ACC112 (cell line): ENCODE data around the gene ANKS1B.
"Not testable (repeated sequence)": the region's sequence is repeated elsewhere in the genome, so short reads cannot be mapped to it uniquely, and the experiment has no call there.

ENCODE experiments used
- H2AFZ ChIP-seq: fragments of 200-600 bp; sonication (generic); one replicate; pipeline ENCODE4 v1.6.0; 2017; ENCODE audit warnings: antibody characterized with exemption, low read length; ENCODE audit not compliant: unreplicated experiment
- H3K27ac ChIP-seq: fragments of 200-600 bp; sonication (generic); 2 replicates; pipeline ENCODE4 v1.5.1; 2014; ENCODE audit warnings: low read depth, mild to moderate bottlenecking, antibody characterized with exemption, low read length, moderate library complexity
- H3K27me3 ChIP-seq: fragments of 200-600 bp; sonication (generic); 2 replicates; pipeline ENCODE4 v1.6.1; 2014; ENCODE audit warnings: mild to moderate bottlenecking, antibody characterized with exemption, low read length, moderate library complexity, mixed read lengths; ENCODE audit not compliant: insufficient read depth
- H3K36me3 ChIP-seq: fragments of 200-600 bp; sonication (generic); 2 replicates; pipeline ENCODE4 v1.6.1; 2016; ENCODE audit warnings: mild to moderate bottlenecking, antibody characterized with exemption, low read length, moderate library complexity, mixed read lengths; ENCODE audit not compliant: insufficient read depth
- H3K4me1 ChIP-seq: fragments of 200-600 bp; sonication (generic); one replicate; pipeline ENCODE4 v1.6.1; 2016; ENCODE audit warnings: low read length, mixed read lengths; ENCODE audit not compliant: insufficient read depth, unreplicated experiment, control insufficient read depth
- H3K4me3 ChIP-seq: fragments of 200-600 bp; sonication (generic); 2 replicates; pipeline ENCODE4 v1.5.1; 2014; ENCODE audit warnings: mild to moderate bottlenecking, low read depth, low read length
- H3K79me2 ChIP-seq: fragments of 200-600 bp; sonication (generic); one replicate; pipeline ENCODE4 v1.6.0; 2016; ENCODE audit warnings: low read length; ENCODE audit not compliant: control insufficient read depth, unreplicated experiment, insufficient read depth

The ANKS1B gene

GRCh38 chr12:99721715-99722275, 262.9 kb downstream of the ANKS1B start:
- Histone ChIP-seq H3K36me3 (no peaks in the 10 kb centered on the region), H3K27ac (no peak overlapping the region), H3K79me2 (no peaks in the 10 kb centered on the region), H3K4me1 (no peaks in the 10 kb centered on the region), H3K4me3 (no peak overlapping the region), H3K27me3 (no peaks in the 10 kb centered on the region), H2AFZ (no peak overlapping the region)

DNA sequence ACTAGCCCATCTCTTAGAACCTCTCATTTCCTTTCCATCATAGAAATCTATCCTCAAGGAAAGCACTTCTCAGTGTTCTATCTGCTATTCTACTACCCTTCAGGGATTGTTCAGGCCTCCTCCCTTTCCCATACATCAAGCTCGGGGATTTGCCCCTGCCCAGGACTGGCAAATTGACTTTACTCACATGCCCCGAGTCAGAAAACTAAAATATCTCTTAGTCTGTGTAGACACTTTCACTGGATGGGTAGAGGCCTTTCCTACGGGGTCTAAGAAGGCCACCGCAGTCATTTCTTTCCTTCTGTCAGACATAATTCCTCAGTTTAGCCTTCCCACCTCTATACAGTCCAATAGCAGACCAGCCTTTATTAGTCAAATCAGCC, 264.7 kb downstream of the ANKS1B start:
- not testable (repeated sequence) for H3K36me3 ChIP-seq, H3K27ac ChIP-seq, H3K4me1 ChIP-seq, H3K79me2 ChIP-seq, H3K27me3 ChIP-seq, H3K4me3 ChIP-seq, H2AFZ ChIP-seq

- H3K27ac ChIP-seq, H2AFZ ChIP-seq: not testable (repeated sequence)
Observed at GRCh38 chr12:99719411-99720082, 265.2 kb downstream of the ANKS1B start.

GRCh38 chr12:99715841-99716510, 268.8 kb downstream of the ANKS1B start:
- H3K27ac ChIP-seq, H3K27me3 ChIP-seq, H3K79me2 ChIP-seq, H3K4me3 ChIP-seq, H2AFZ ChIP-seq, H3K36me3 ChIP-seq, H3K4me1 ChIP-seq: not testable (repeated sequence)

More at GRCh38 chr12:99719411-99720082, 265.2 kb downstream of the ANKS1B start:
- H3K4me3 ChIP-seq, H3K36me3 ChIP-seq, H3K79me2 ChIP-seq, H3K4me1 ChIP-seq, H3K27me3 ChIP-seq: not testable (repeated sequence)

- not testable (repeated sequence) for H3K36me3 ChIP-seq, H3K79me2 ChIP-seq, H3K4me3 ChIP-seq, H2AFZ ChIP-seq, H3K4me1 ChIP-seq, H3K27me3 ChIP-seq, H3K27ac ChIP-seq
Observed at GRCh38 chr12:99714921-99715320, 269.8 kb downstream of the ANKS1B start.

DNA sequence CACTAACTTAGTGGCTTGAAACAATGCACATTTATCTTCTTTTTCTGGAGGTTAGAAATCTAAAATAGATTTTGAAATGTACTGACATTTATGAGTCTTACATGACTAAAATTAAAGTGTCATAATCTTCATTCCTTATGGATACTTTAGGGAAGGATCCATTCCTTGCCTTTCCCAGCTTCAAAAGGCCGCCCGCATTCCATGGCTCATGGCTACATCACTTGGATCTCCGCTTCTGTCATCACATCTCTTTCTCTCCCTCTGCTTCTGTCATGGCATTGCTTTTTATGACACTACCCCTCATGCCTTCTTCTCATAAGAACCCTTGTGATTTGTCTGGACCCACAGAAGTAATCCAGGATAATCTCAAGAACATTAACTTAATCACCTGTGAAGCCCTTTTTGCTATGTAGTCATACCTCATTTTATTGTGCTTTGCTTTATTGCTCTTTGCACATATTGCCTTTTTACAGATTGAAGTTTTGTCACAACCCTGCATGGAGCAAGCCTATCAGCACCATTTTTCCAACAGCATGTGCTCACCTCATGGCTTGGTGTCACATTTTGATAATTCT, 270.7 kb downstream of the ANKS1B start:
- Histone ChIP-seq H3K79me2 (no peaks in the 10 kb centered on the region), H3K27me3 (no peaks in the 10 kb centered on the region), H3K4me1 (no peaks in the 10 kb centered on the region), H3K36me3 (no peaks in the 10 kb centered on the region), H3K4me3 (no peak overlapping the region), H3K27ac (no peak overlapping the region), H2AFZ (no peak overlapping the region)

DNA sequence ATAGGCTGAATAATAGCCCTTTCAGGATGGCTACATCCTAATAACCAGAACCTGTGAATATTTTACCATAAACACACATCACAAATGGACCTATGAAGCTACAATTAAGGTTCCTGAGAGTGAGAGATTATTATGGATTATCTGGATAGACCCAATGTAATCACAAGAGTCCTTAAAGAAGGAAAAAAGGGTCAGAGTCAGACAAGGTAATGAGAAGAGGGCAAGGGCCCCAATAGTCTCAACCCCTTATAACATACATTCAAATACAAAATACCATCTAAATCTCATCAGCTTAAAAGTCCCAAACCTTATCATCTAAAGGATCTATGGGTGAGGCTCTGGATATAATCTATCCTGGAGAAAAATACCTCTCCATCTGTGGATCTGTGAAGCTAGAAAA, 272.5 kb downstream of the ANKS1B start:
- Histone ChIP-seq H3K4me3 (no peak overlapping the region), H3K79me2 (no peaks in the 10 kb centered on the region), H3K36me3 (no peaks in the 10 kb centered on the region), H2AFZ (no peak overlapping the region), H3K4me1 (no peaks in the 10 kb centered on the region), H3K27me3 (no peaks in the 10 kb centered on the region), H3K27ac (no peak overlapping the region)

DNA sequence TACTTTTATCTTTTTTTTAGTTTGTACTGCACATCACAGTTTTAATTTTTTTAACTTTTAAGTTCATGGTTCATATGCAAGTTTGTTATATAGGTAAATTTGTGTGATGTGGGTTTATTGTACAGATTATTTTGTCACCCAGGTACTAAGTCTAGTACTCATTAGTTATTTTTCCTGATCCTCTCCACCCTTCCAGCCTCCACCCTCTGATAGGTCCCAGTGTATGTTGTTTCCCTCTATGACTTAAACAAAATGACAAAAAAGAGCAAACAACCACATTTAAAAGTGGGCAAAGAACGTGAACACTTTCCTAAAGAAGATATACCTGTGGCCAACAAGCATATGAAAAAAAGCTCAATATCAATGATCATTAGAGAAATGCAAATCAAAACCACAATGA, 273.5 kb downstream of the ANKS1B start:
- H2AFZ ChIP-seq, result no peak overlapping the region
- H3K27me3 ChIP-seq, result no peaks in the 10 kb centered on the region
- H3K79me2 ChIP-seq, result no peaks in the 10 kb centered on the region
- H3K4me1 ChIP-seq, result no peaks in the 10 kb centered on the region
- no peak overlapping the region for H3K27ac ChIP-seq
- no peaks in the 10 kb centered on the region for H3K36me3 ChIP-seq
- no peak overlapping the region for H3K4me3 ChIP-seq

- no peaks in the 10 kb centered on the region for H3K79me2 ChIP-seq
- no peaks in the 10 kb centered on the region for H3K36me3 ChIP-seq
- no peaks in the 10 kb centered on the region for H3K4me1 ChIP-seq
- no peak overlapping the region for H3K27ac ChIP-seq
- H3K27me3 ChIP-seq, result no peaks in the 10 kb centered on the region
- no peak overlapping the region for H2AFZ ChIP-seq
- no peak overlapping the region for H3K4me3 ChIP-seq
Observed at GRCh38 chr12:99709619-99710018, 275.1 kb downstream of the ANKS1B start.

GRCh38 chr12:99709116-99709515, 275.6 kb downstream of the ANKS1B start:
- Histone ChIP-seq H2AFZ (no peak overlapping the region), H3K27me3 (no peaks in the 10 kb centered on the region), H3K79me2 (no peaks in the 10 kb centered on the region), H3K27ac (no peak overlapping the region), H3K36me3 (no peaks in the 10 kb centered on the region), H3K4me1 (no peaks in the 10 kb centered on the region), H3K4me3 (no peak overlapping the region)

GRCh38 chr12:99707883-99708282, 276.9 kb downstream of the ANKS1B start:
- no peaks in the 10 kb centered on the region for H3K79me2 ChIP-seq
- H2AFZ ChIP-seq, result no peak overlapping the region
- H3K4me1 ChIP-seq, result no peaks in the 10 kb centered on the region
- no peak overlapping the region for H3K4me3 ChIP-seq
- no peaks in the 10 kb centered on the region for H3K36me3 ChIP-seq
- H3K27me3 ChIP-seq, result no peaks in the 10 kb centered on the region
- no peak overlapping the region for H3K27ac ChIP-seq
